ENCODE results near the gene UTS2R.
A peak's percentile ranks its signal among the peaks of the same experiment; 100 is the strongest.
"Not testable (repeated sequence)": the region's sequence is repeated elsewhere in the genome, so short reads cannot be mapped to it uniquely, and the experiment has no call there.

The UTS2R gene

GRCh38 chr17:82345151-82345976 lies 26.2 kb upstream of the UTS2R start:
- Mint-ChIP-seq H3K36me3 (ENCODE audit: low read depth) (no peaks in the 10 kb centered on the region), H3K4me3 (no peak overlapping the region), H3K27me3 (peaks cover 3% of the 10 kb centered on the region), H3K4me1 (ENCODE audit: low read depth) (peaks cover 7% of the 10 kb centered on the region), H3K27ac (no peak overlapping the region), H3K9me3 (peaks cover 2% of the 10 kb centered on the region)
- no peak for DNase-seq

- H3K27ac Mint-ChIP-seq = no peak overlapping the region
- H3K4me1 Mint-ChIP-seq (ENCODE audit: low read depth) = peaks cover 7% of the 10 kb centered on the region
- no peak for DNase-seq
- H3K4me3 Mint-ChIP-seq = no peak overlapping the region
- H3K36me3 Mint-ChIP-seq (ENCODE audit: low read depth) = no peaks in the 10 kb centered on the region
- H3K9me3 Mint-ChIP-seq = no peaks in the 10 kb centered on the region
- peaks cover 3% of the 10 kb centered on the region for H3K27me3 Mint-ChIP-seq
Measured at GRCh38 chr17:82346342-82347300, 24.9 kb upstream of the UTS2R start.

GRCh38 chr17:82347994-82348393 lies 23.6 kb upstream of the UTS2R start:
- not testable (repeated sequence) for DNase-seq; H3K4me3 Mint-ChIP-seq; H3K36me3 Mint-ChIP-seq (ENCODE audit: low read depth); H3K27me3 Mint-ChIP-seq; H3K27ac Mint-ChIP-seq; H3K9me3 Mint-ChIP-seq
- peaks cover 10% of the 10 kb centered on the region for H3K4me1 Mint-ChIP-seq (ENCODE audit: low read depth)

GRCh38 chr17:82348434-82348833 lies 23.1 kb upstream of the UTS2R start:
- Mint-ChIP-seq H3K9me3 (no peaks in the 10 kb centered on the region), H3K4me1 (ENCODE audit: low read depth) (peaks cover 10% of the 10 kb centered on the region), H3K27me3 (peaks cover 3% of the 10 kb centered on the region), H3K36me3 (ENCODE audit: low read depth) (no peaks in the 10 kb centered on the region), H3K4me3 (no peak overlapping the region), H3K27ac (no peak overlapping the region)
- DNase-seq = no peak

GRCh38 chr17:82348866-82349265 lies 22.7 kb upstream of the UTS2R start:
- no peak overlapping the region for H3K27ac Mint-ChIP-seq
- H3K36me3 Mint-ChIP-seq (ENCODE audit: low read depth) = no peaks in the 10 kb centered on the region
- H3K27me3 Mint-ChIP-seq = peaks cover 3% of the 10 kb centered on the region
- H3K4me1 Mint-ChIP-seq (ENCODE audit: low read depth) = peaks cover 10% of the 10 kb centered on the region
- H3K9me3 Mint-ChIP-seq = no peaks in the 10 kb centered on the region
- no peak overlapping the region for H3K4me3 Mint-ChIP-seq
- no peak for DNase-seq

GRCh38 chr17:82349287-82349701 lies 22.3 kb upstream of the UTS2R start:
- H3K36me3 Mint-ChIP-seq (ENCODE audit: low read depth) = no peaks in the 10 kb centered on the region
- no peak for DNase-seq
- H3K27me3 Mint-ChIP-seq = peaks cover 3% of the 10 kb centered on the region
- peaks cover 10% of the 10 kb centered on the region for H3K4me1 Mint-ChIP-seq (ENCODE audit: low read depth)
- H3K27ac Mint-ChIP-seq = no peak overlapping the region
- no peak overlapping the region for H3K4me3 Mint-ChIP-seq
- no peaks in the 10 kb centered on the region for H3K9me3 Mint-ChIP-seq

- Mint-ChIP-seq H3K36me3 (ENCODE audit: low read depth) (no peaks in the 10 kb centered on the region), H3K27ac (no peak overlapping the region), H3K27me3 (peaks cover 5% of the 10 kb centered on the region), H3K9me3 (no peaks in the 10 kb centered on the region), H3K4me3 (no peak overlapping the region), H3K4me1 (ENCODE audit: low read depth) (peaks cover 10% of the 10 kb centered on the region)
- DNase-seq = peak; percentile 65
Measured at GRCh38 chr17:82350182-82351030, 21.2 kb upstream of the UTS2R start.

GRCh38 chr17:82351254-82351712 lies 20.3 kb upstream of the UTS2R start:
- no peak for DNase-seq
- H3K27ac Mint-ChIP-seq = no peak overlapping the region
- peaks cover 10% of the 10 kb centered on the region for H3K4me1 Mint-ChIP-seq (ENCODE audit: low read depth)
- H3K9me3 Mint-ChIP-seq = no peaks in the 10 kb centered on the region
- peaks cover 6% of the 10 kb centered on the region for H3K27me3 Mint-ChIP-seq
- no peaks in the 10 kb centered on the region for H3K36me3 Mint-ChIP-seq (ENCODE audit: low read depth)
- no peak overlapping the region for H3K4me3 Mint-ChIP-seq

- H3K27ac Mint-ChIP-seq = no peak overlapping the region
- peaks cover 3% of the 10 kb centered on the region for H3K4me1 Mint-ChIP-seq (ENCODE audit: low read depth)
- no peak overlapping the region for H3K4me3 Mint-ChIP-seq
- H3K27me3 Mint-ChIP-seq = peaks cover 12% of the 10 kb centered on the region
- no peaks in the 10 kb centered on the region for H3K9me3 Mint-ChIP-seq
- peak; percentile 85 for DNase-seq
- no peaks in the 10 kb centered on the region for H3K36me3 Mint-ChIP-seq (ENCODE audit: low read depth)
Measured at GRCh38 chr17:82351713-82352488, 19.7 kb upstream of the UTS2R start.

GRCh38 chr17:82353484-82353883 lies 18.1 kb upstream of the UTS2R start:
- Mint-ChIP-seq H3K27ac (no peak overlapping the region), H3K27me3 (peaks cover 15% of the 10 kb centered on the region), H3K9me3 (no peaks in the 10 kb centered on the region), H3K4me1 (ENCODE audit: low read depth) (peaks cover 7% of the 10 kb centered on the region), H3K4me3 (no peak overlapping the region), H3K36me3 (ENCODE audit: low read depth) (no peaks in the 10 kb centered on the region)
- DNase-seq = no peak

GRCh38 chr17:82354804-82355308 lies 16.7 kb upstream of the UTS2R start:
- Mint-ChIP-seq H3K4me1 (ENCODE audit: low read depth) (peaks cover 11% of the 10 kb centered on the region), H3K27ac (no peak overlapping the region), H3K4me3 (no peak overlapping the region), H3K27me3 (peaks cover 15% of the 10 kb centered on the region), H3K36me3 (ENCODE audit: low read depth) (no peaks in the 10 kb centered on the region), H3K9me3 (peaks cover 3% of the 10 kb centered on the region)
- no peak for DNase-seq

- peaks cover 3% of the 10 kb centered on the region for H3K9me3 Mint-ChIP-seq
- H3K27ac Mint-ChIP-seq = no peak overlapping the region
- H3K27me3 Mint-ChIP-seq = peaks cover 15% of the 10 kb centered on the region
- no peak overlapping the region for H3K4me3 Mint-ChIP-seq
- DNase-seq = no peak
- no peaks in the 10 kb centered on the region for H3K36me3 Mint-ChIP-seq (ENCODE audit: low read depth)
- H3K4me1 Mint-ChIP-seq (ENCODE audit: low read depth) = peaks cover 11% of the 10 kb centered on the region
Measured at GRCh38 chr17:82355770-82356427, 15.7 kb upstream of the UTS2R start.

GRCh38 chr17:82356845-82357355 lies 14.7 kb upstream of the UTS2R start:
- peaks cover 15% of the 10 kb centered on the region for H3K27me3 Mint-ChIP-seq

More at GRCh38 chr17:82356845-82357355, 14.7 kb upstream of the UTS2R start:
- Mint-ChIP-seq H3K4me1 (ENCODE audit: low read depth) (peaks cover 10% of the 10 kb centered on the region), H3K36me3 (ENCODE audit: low read depth) (no peaks in the 10 kb centered on the region), H3K9me3 (peaks cover 3% of the 10 kb centered on the region), H3K27ac (no peak overlapping the region), H3K4me3 (no peak overlapping the region)
- DNase-seq = no peak
